Measurements from ENCODE around the gene SUSD2. TPM values are rescaled to one million over a fixed set of nuclear protein-coding genes. Genes with fewer than 3 reads are reported as not detected.

The SUSD2 gene
- total and polyA plus RNA-seq, 2 of the 4 experiments (the other 2 are of a cell fraction), result 0.18 to 1.6 TPM

GRCh38 chr22:24170188-24170587 is 11.1 kb upstream of the SUSD2 start:
- Histone ChIP-seq H2AK5ac (ENCODE audit: low read depth, low read length) (no peak overlapping the region), H2BK120ac (ENCODE audit: low read depth, low read length) (no peak overlapping the region), H3K4me1 (ENCODE audit: control insufficient read depth, insufficient read depth, low read length) (peaks cover 2% of the 10 kb centered on the region; the same call in 1 of the 2 replicates), H3K4me2 (ENCODE audit: low read depth, low read length) (no peak overlapping the region), H2AFZ (replicated peaks; ENCODE audit: low read length, poor library complexity) (no peak overlapping the region), H4K8ac (ENCODE audit: low read depth in 2 of 2, low read length in 2 of 2) (no peak overlapping the region), H2AK9ac (replicated peaks; ENCODE audit: low read depth, low read length, poor library complexity) (no peak overlapping the region), H3K79me1 (ENCODE audit: low read depth in 1 of 2, low read length in 2 of 2) (peaks cover 5 to 28% of the 10 kb centered on the region in 2 experiments; a peak in 3 of 4 replicates), H3K36me3 (ENCODE audit: control insufficient read depth, insufficient read depth, low read length) (peaks cover 73% of the 10 kb centered on the region), H3K9ac (ENCODE audit: low read depth, low read length) (no peak overlapping the region), H4K20me1 (ENCODE audit: insufficient read depth, low read length) (peaks cover 32% of the 10 kb centered on the region), H2BK5ac (ENCODE audit: low read depth, low read length, poor library complexity, severe bottlenecking) (no peak overlapping the region), H3K9me3 (ENCODE audit: control insufficient read depth, insufficient read depth, low read length) (no peaks in the 10 kb centered on the region), H3K27me3 (ENCODE audit: control insufficient read depth, insufficient read depth, low read length) (no peaks in the 10 kb centered on the region), H3K4me3 (ENCODE audit: insufficient read depth, low read depth, low read length) (no peak overlapping the region), H4K5ac (ENCODE audit: low read depth, low read length) (no peak overlapping the region), H3K18ac (ENCODE audit: low read depth, low read length) (no peak overlapping the region), H3K27ac (ENCODE audit: insufficient read depth, low read length) (no peak overlapping the region), H3K14ac (replicated peaks; ENCODE audit: low read depth, low read length) (no peak overlapping the region), H3K4ac (ENCODE audit: low read depth, low read length) (no peak overlapping the region), H3K56ac (ENCODE audit: extremely low read depth, insufficient read depth, low read length) (no peak overlapping the region), H3K9me1 (ENCODE audit: insufficient read depth, low read length) (peaks cover 7% of the 10 kb centered on the region; the same call in 1 of the 2 replicates), H2BK15ac (ENCODE audit: low read depth, low read length) (no peak overlapping the region), H4K91ac (ENCODE audit: insufficient read depth, low read depth, low read length) (no peak overlapping the region), H2BK20ac (ENCODE audit: low read depth, low read length) (no peak overlapping the region), H3K23ac (ENCODE audit: low read depth, low read length) (no peak overlapping the region)
- in situ Hi-C loops (cut with MboI; ENCODE audit: low sequenced_read_pairs), result loop anchor here (5.0 kb wide), 2 partner anchors 63 to 173 kb away; no protein-coding TSS in a partner anchor
- 88% methylated on average over 12 of the region's 12 CpGs; no CpG with 5 or more reads in 1 of the 2 experiments for WGBS, 2 experiments (ENCODE audit: extremely low coverage in 2 of 2, insufficient read length in 1 of 2)
- TF ChIP-seq FOS (IDR thresholded peaks at IDR 0.05; ENCODE audit: low read depth, low read length), result no peak
- TF ChIP-seq CEBPB (IDR thresholded peaks at IDR 0.05; ENCODE audit: low read depth, low read length), result no peak
- TF ChIP-seq BHLHE40 (IDR thresholded peaks at IDR 0.05; ENCODE audit: low read depth, low read length), result no peak
- no peak for TF ChIP-seq CTCF (conservative IDR thresholded peaks at IDR 0.05; ENCODE audit: low read depth, low read length)
- TF ChIP-seq ELK1 (IDR thresholded peaks at IDR 0.05; ENCODE audit: borderline replicate concordance, low read depth, low read length), result no peak
- no peak for TF ChIP-seq RCOR1 (IDR thresholded peaks at IDR 0.05; ENCODE audit: insufficient replicate concordance, low read length)
- TF ChIP-seq USF2 (IDR thresholded peaks at IDR 0.05; ENCODE audit: low read depth, low read length), result no peak
- no peak for TF ChIP-seq RAD21 (IDR thresholded peaks at IDR 0.05; ENCODE audit: low read length)
- TF ChIP-seq RFX5 (IDR thresholded peaks at IDR 0.05; ENCODE audit: low read depth, low read length), result no peak
- TF ChIP-seq SMC3 (IDR thresholded peaks at IDR 0.05; ENCODE audit: low read depth, low read length), result no peak
- no peak for TF ChIP-seq CHD1 (IDR thresholded peaks at IDR 0.05; ENCODE audit: low read depth, low read length)
- no peak for TF ChIP-seq NFE2L2 (IDR thresholded peaks at IDR 0.05; ENCODE audit: low read depth, low read length)
- TF ChIP-seq MXI1 (IDR thresholded peaks at IDR 0.05; ENCODE audit: borderline replicate concordance, low read depth, low read length), result no peak
- TF ChIP-seq POLR2A (IDR thresholded peaks at IDR 0.05; ENCODE audit: low read depth, low read length), result no peak
- no peak for TF ChIP-seq MAZ (IDR thresholded peaks at IDR 0.05; ENCODE audit: borderline replicate concordance, low read depth, low read length)
- TF ChIP-seq MAFK (IDR thresholded peaks at IDR 0.05; ENCODE audit: low read depth, low read length), result no peak
- BruUV-seq (replicated peaks), result no TSS peak
- ChIA-PET CTCF (no interaction called here), POLR2A (ENCODE audit: unreplicated experiment) (no interaction called here)
- no peak for ATAC-seq (ENCODE audit: low read depth)
- intact Hi-C loops (cut with micrococcal nuclease), result loop anchor here (10.0 kb wide), 1 partner anchor 185 kb away; the partner anchor contains the start of gene GSTT2
- dilution Hi-C loops (cut with HindIII; ENCODE audit: low sequenced_read_pairs, unreplicated experiment), result no loop called here
- DNase-seq, result no peak

Data from IMR-90 (cell line).